HL-60 (cell line): Measurements from ENCODE around the gene HACD2.

Experiments
- DNase-seq, 2 experiments: peaks; one replicate each; pipeline ENCODE4 v3.0.0-alpha.2; 2010 to 2020; ENCODE audit warnings: low read depth in 1 of 2, low spot score in 1 of 2
- H3K27ac ChIP-seq: fragments of 250-450 bp; sonication (Bioruptor Pico); replicated peaks from 2 replicates; pipeline ENCODE4 v1.5.1; 2020; ENCODE audit warnings: mild to moderate bottlenecking, moderate library complexity
- H3K27me3 ChIP-seq: fragments of 250-450 bp; sonication (Bioruptor Pico); 2 replicates; pipeline ENCODE4 v1.5.1; 2021; ENCODE audit warnings: mild to moderate bottlenecking, moderate library complexity; ENCODE audit not compliant: insufficient read depth, poor library complexity, severe bottlenecking
- H3K4me3 ChIP-seq: replicated peaks from 2 replicates; pipeline ENCODE4 v1.5.1; 2011; ENCODE audit warnings: mild to moderate bottlenecking, control low read depth, low read length; ENCODE audit not compliant: insufficient read depth
- GABPA ChIP-seq: IDR thresholded peaks from 2 replicates; pipeline ENCODE4 v1.6.1; 2012; ENCODE audit warnings: low read depth
- POLR2AphosphoS5 ChIP-seq: IDR thresholded peaks from 2 replicates; pipeline ENCODE4 v1.6.1; 2012; ENCODE audit warnings: low read depth
- SPI1 ChIP-seq: IDR thresholded peaks from 2 replicates; pipeline ENCODE4 v1.6.1; 2012; ENCODE audit warnings: low read depth, mild to moderate bottlenecking, borderline replicate concordance
- TF ChIP-seq, protein P1 (sequence below): IDR thresholded peaks from 2 replicates; pipeline ENCODE4 v1.6.1; 2012; ENCODE audit warnings: low read depth; ENCODE audit not compliant: insufficient replicate concordance
- TF ChIP-seq, protein P2 (sequence below): IDR thresholded peaks from one replicate; pipeline ENCODE4 v1.5.1; 2011; ENCODE audit warnings: low read length, control low read depth, inconsistent platforms; ENCODE audit not compliant: insufficient read depth

The HACD2 gene

GRCh38 chr3:123623346-123623880 lies 38.6 kb upstream of the HACD2 start:
- Histone ChIP-seq H3K27ac (no peak overlapping the region), H3K27me3 (no peaks in the 10 kb centered on the region)
- no peak for DNase-seq

GRCh38 chr3:123622766-123623165 lies 37.9 kb upstream of the HACD2 start:
- DNase-seq = no peak
- Histone ChIP-seq H3K27ac (no peak overlapping the region), H3K27me3 (no peaks in the 10 kb centered on the region)

More at GRCh38 chr3:123623346-123623880, 38.6 kb upstream of the HACD2 start:
- H3K4me3 ChIP-seq = no peak overlapping the region
- TF ChIP-seq, protein P1, sequence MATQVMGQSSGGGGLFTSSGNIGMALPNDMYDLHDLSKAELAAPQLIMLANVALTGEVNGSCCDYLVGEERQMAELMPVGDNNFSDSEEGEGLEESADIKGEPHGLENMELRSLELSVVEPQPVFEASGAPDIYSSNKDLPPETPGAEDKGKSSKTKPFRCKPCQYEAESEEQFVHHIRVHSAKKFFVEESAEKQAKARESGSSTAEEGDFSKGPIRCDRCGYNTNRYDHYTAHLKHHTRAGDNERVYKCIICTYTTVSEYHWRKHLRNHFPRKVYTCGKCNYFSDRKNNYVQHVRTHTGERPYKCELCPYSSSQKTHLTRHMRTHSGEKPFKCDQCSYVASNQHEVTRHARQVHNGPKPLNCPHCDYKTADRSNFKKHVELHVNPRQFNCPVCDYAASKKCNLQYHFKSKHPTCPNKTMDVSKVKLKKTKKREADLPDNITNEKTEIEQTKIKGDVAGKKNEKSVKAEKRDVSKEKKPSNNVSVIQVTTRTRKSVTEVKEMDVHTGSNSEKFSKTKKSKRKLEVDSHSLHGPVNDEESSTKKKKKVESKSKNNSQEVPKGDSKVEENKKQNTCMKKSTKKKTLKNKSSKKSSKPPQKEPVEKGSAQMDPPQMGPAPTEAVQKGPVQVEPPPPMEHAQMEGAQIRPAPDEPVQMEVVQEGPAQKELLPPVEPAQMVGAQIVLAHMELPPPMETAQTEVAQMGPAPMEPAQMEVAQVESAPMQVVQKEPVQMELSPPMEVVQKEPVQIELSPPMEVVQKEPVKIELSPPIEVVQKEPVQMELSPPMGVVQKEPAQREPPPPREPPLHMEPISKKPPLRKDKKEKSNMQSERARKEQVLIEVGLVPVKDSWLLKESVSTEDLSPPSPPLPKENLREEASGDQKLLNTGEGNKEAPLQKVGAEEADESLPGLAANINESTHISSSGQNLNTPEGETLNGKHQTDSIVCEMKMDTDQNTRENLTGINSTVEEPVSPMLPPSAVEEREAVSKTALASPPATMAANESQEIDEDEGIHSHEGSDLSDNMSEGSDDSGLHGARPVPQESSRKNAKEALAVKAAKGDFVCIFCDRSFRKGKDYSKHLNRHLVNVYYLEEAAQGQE = no peak
- TF ChIP-seq POLR2AphosphoS5 (no peak), GABPA (no peak), SPI1 (no peak)

GRCh38 chr3:123621850-123622189 lies 37.0 kb upstream of the HACD2 start:
- no peak overlapping the region for H3K4me3 ChIP-seq
- DNase-seq = no peak
- H3K27ac ChIP-seq = no peak overlapping the region
- no peaks in the 10 kb centered on the region for H3K27me3 ChIP-seq
- TF ChIP-seq SPI1 (no peak), POLR2AphosphoS5 (no peak)
- TF ChIP-seq, protein P1 = no peak

More at GRCh38 chr3:123622766-123623165, 37.9 kb upstream of the HACD2 start:
- H3K4me3 ChIP-seq = no peak overlapping the region
- TF ChIP-seq, protein P1 = no peak
- TF ChIP-seq POLR2AphosphoS5 (no peak), SPI1 (no peak), GABPA (no peak)
- TF ChIP-seq, protein P2, sequence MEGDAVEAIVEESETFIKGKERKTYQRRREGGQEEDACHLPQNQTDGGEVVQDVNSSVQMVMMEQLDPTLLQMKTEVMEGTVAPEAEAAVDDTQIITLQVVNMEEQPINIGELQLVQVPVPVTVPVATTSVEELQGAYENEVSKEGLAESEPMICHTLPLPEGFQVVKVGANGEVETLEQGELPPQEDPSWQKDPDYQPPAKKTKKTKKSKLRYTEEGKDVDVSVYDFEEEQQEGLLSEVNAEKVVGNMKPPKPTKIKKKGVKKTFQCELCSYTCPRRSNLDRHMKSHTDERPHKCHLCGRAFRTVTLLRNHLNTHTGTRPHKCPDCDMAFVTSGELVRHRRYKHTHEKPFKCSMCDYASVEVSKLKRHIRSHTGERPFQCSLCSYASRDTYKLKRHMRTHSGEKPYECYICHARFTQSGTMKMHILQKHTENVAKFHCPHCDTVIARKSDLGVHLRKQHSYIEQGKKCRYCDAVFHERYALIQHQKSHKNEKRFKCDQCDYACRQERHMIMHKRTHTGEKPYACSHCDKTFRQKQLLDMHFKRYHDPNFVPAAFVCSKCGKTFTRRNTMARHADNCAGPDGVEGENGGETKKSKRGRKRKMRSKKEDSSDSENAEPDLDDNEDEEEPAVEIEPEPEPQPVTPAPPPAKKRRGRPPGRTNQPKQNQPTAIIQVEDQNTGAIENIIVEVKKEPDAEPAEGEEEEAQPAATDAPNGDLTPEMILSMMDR = no peak

- Histone ChIP-seq H3K27me3 (no peaks in the 10 kb centered on the region), H3K4me3 (no peak overlapping the region), H3K27ac (no peak overlapping the region)
- no peak for TF ChIP-seq POLR2AphosphoS5
- TF ChIP-seq, protein P1 = no peak
- TF ChIP-seq, protein P2 = no peak
- TF ChIP-seq SPI1 = no peak
- no peak for DNase-seq
Measured at GRCh38 chr3:123621186-123621849, 36.5 kb upstream of the HACD2 start.
